ENCODE measurements around the gene C10orf120. TPM values are rescaled to one million over a fixed set of nuclear protein-coding genes. Genes with fewer than 3 reads are reported as not detected.

C10orf120 gene
- total RNA-seq: not detected

- H3K27ac ChIP-seq: no peak within 1 kb of the TSS
- TF ChIP-seq POLR2A (IDR thresholded peaks at IDR 0.05): no peak
- no peak for TF ChIP-seq EP300 (IDR thresholded peaks at IDR 0.05)
- TF ChIP-seq CTCF (IDR thresholded peaks at IDR 0.05): no peak
- no peaks in the 10 kb centered on the region for H3K4me1 ChIP-seq
- DNase-seq (ENCODE audit: low spot score in 2 of 2): no peak
- no peaks in the 10 kb centered on the region for H3K36me3 ChIP-seq
- WGBS, 2 donors: 63 to 64% methylated on average over 5 of the region's 5 CpGs
- no peaks in the 10 kb centered on the region for H3K9me3 ChIP-seq
- H3K27me3 ChIP-seq: no peaks in the 10 kb centered on the region
- H3K4me3 ChIP-seq: no peak within 1 kb of the TSS
These were observed at the start of gene C10orf120 for GRCh38 chr10:122699796-122700455. Gene C10orf120, minus strand, starts transcription at chr10:122699846. Its CDS starts 56 bp downstream, at chr10:122699790.

- H3K27me3 ChIP-seq: no peaks in the 10 kb centered on the region
- H3K36me3 ChIP-seq: no peaks in the 10 kb centered on the region
- TF ChIP-seq EP300 (IDR thresholded peaks at IDR 0.05) (no peak), CTCF (IDR thresholded peaks at IDR 0.05) (no peak), POLR2A (IDR thresholded peaks at IDR 0.05) (no peak)
- no peak overlapping the region for H3K27ac ChIP-seq
- no peak overlapping the region for H3K4me3 ChIP-seq
- no peaks in the 10 kb centered on the region for H3K9me3 ChIP-seq
- no peaks in the 10 kb centered on the region for H3K4me1 ChIP-seq
- no peak for DNase-seq (ENCODE audit: low spot score in 2 of 2)
- 45 to 64% methylated on average over 1 to 2 of the region's 2 CpGs for WGBS, 2 donors
These were observed 48.9 kb upstream of the C10orf120 start for GRCh38 chr10:122748496-122748895.

- Histone ChIP-seq H3K9me3 (no peaks in the 10 kb centered on the region), H3K27ac (no peak overlapping the region), H3K36me3 (no peaks in the 10 kb centered on the region), H3K4me3 (no peak overlapping the region), H3K27me3 (no peaks in the 10 kb centered on the region), H3K4me1 (no peaks in the 10 kb centered on the region)
- no peak for TF ChIP-seq EP300 (IDR thresholded peaks at IDR 0.05)
- TF ChIP-seq CTCF (IDR thresholded peaks at IDR 0.05): no peak
- TF ChIP-seq POLR2A (IDR thresholded peaks at IDR 0.05): no peak
- DNase-seq (ENCODE audit: low spot score in 2 of 2): no peak
- 65 to 70% methylated on average over 6 of the region's 6 CpGs for WGBS, 2 donors
These were observed 46.8 kb upstream of the C10orf120 start for GRCh38 chr10:122746408-122746807.

- no peaks in the 10 kb centered on the region for H3K36me3 ChIP-seq
- no peaks in the 10 kb centered on the region for H3K4me1 ChIP-seq
- H3K27me3 ChIP-seq: no peaks in the 10 kb centered on the region
- DNase-seq (ENCODE audit: low spot score in 2 of 2): no peak
- no peak overlapping the region for H3K4me3 ChIP-seq
- no peak overlapping the region for H3K27ac ChIP-seq
- WGBS, 2 donors: 61 to 68% methylated on average over 2 of the region's 2 CpGs
- H3K9me3 ChIP-seq: no peaks in the 10 kb centered on the region
- TF ChIP-seq POLR2A (IDR thresholded peaks at IDR 0.05) (no peak), EP300 (IDR thresholded peaks at IDR 0.05) (no peak), CTCF (IDR thresholded peaks at IDR 0.05) (no peak)
These were observed 44.6 kb upstream of the C10orf120 start for GRCh38 chr10:122744257-122744656.

GRCh38 chr10:122740640-122741039, 41.0 kb upstream of the C10orf120 start:
- Histone ChIP-seq H3K4me3 (no peak overlapping the region), H3K27ac (no peak overlapping the region), H3K4me1 (no peaks in the 10 kb centered on the region), H3K9me3 (no peaks in the 10 kb centered on the region), H3K36me3 (no peaks in the 10 kb centered on the region), H3K27me3 (no peaks in the 10 kb centered on the region)
- WGBS, 2 donors: 83 to 92% methylated on average over 2 of the region's 2 CpGs
- DNase-seq (ENCODE audit: low spot score in 2 of 2): no peak
- TF ChIP-seq CTCF (IDR thresholded peaks at IDR 0.05) (no peak), EP300 (IDR thresholded peaks at IDR 0.05) (no peak), POLR2A (IDR thresholded peaks at IDR 0.05) (no peak)

All from tibial nerve (tissue), 4 donors.